Measurements from ENCODE around the gene DYNLRB1.
A peak's percentile ranks its signal among the peaks of the same experiment; 100 is the strongest.

DYNLRB1 gene

GRCh38 chr20:34549291-34549928 lies 33.2 kb downstream of the DYNLRB1 start:
- H3K4me3 ChIP-seq = no peak overlapping the region
- no peak for DNase-seq (ENCODE audit: low spot score)
- no peak overlapping the region for H3K27ac ChIP-seq
- no peak for TF ChIP-seq CTCF (IDR thresholded peaks at IDR 0.05)

- Histone ChIP-seq H3K27ac (no peak overlapping the region), H3K4me3 (no peak overlapping the region)
- no peak for TF ChIP-seq CTCF (IDR thresholded peaks at IDR 0.05)
- DNase-seq (ENCODE audit: low spot score) = no peak
Observed at GRCh38 chr20:34549929-34550305, 33.7 kb downstream of the DYNLRB1 start.

DNA sequence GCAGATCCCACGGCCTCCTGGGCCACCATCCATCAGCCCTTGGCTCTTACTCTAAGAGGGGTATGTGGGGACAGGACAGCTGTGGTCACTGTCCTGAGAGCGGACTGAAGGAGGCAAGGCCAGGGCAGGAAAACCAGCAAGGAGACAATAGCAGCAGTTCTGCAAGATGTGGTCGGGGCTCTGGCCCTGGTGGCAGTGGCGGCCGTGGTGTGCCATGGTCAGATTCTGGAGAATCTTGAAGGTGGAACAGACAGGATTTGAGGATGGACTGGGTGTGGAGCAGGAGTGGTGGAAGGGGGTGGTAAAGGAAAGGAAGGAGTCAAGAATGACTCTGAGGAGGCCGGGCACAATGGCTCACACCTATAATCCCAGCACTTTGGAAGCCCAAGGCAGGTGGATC lies 36.3 kb downstream of the DYNLRB1 start:
- Histone ChIP-seq H3K4me3 (no peak overlapping the region), H3K27ac (no peak overlapping the region)
- DNase-seq (ENCODE audit: low spot score) = no peak
- no peak for TF ChIP-seq CTCF (IDR thresholded peaks at IDR 0.05)

DNA sequence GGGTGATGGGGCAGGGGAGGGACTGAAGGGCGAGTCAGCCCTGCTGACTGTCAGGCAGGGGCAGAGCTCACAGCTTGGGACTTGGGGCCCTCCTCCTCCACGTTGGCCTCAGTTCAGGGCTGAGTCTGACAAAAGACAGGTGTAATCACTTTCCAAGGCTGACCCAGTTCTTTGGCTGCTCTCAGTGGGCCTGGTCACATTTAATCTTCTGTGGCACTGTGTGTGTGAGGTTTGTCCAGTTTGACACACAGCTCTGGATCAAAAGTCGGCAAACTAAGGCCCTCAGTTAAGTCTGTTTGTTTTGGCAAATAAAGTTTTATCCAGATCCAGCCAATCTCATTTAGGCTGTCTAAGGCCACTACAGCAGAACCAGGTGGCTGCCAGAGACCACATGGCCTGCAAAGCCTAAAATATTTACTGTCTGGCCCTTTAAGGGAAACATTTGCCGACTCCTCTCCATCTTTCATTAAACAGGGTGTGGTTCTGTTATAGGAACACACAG lies 37.2 kb downstream of the DYNLRB1 start:
- no peak for TF ChIP-seq CTCF (IDR thresholded peaks at IDR 0.05)
- no peak overlapping the region for H3K27ac ChIP-seq
- H3K4me3 ChIP-seq = no peak overlapping the region
- no peak for DNase-seq (ENCODE audit: low spot score)

DNA sequence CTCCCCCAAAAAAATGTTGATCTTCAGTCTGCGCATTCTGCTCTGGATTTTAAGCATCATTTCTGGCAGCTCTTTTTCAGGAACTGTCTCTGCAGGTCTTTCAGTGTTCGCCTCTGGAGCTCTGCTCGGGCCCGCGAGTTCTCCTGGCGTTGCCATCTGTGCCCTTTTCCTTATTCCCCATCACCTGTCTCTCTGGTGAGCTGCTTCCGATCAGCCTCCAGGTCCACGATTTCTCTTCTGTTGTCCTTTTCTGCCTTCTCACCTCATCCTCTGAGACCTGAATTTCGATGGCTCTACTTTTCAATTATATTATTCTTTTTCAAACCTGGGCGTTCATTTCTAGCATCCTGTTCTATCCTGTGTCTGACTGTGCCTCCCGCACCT lies 41.7 kb downstream of the DYNLRB1 start:
- H3K4me3 ChIP-seq = peak overlapping the region; percentile 76
- DNase-seq (ENCODE audit: low spot score) = no peak
- no peak for TF ChIP-seq CTCF (IDR thresholded peaks at IDR 0.05)
- H3K27ac ChIP-seq = peak overlapping the region; percentile 92 to 98

- Histone ChIP-seq H3K4me3 (peak within 1 kb of the TSS; percentile 76), H3K27ac (peak within 1 kb of the TSS; percentile 92 to 98)
- DNase-seq (ENCODE audit: low spot score) = peak; percentile 96
- no peak for TF ChIP-seq CTCF (IDR thresholded peaks at IDR 0.05)
Observed at GRCh38 chr20:34558320-34559218, 42.3 kb downstream of the DYNLRB1 start, which contains the start of gene MAP1LC3A. MAP1LC3A (plus strand) TSS chr20:34558718; CDS start chr20:34558869, 151 bp downstream.

All from coronary artery (tissue), 2 donors.